Gastroesophageal sphincter (tissue), 4 donors: ENCODE data around the gene ING5. TPM values are rescaled to one million over a fixed set of nuclear protein-coding genes. Genes with fewer than 3 reads are reported as not detected.
"Not testable (repeated sequence)": the region's sequence is repeated elsewhere in the genome, so short reads cannot be mapped to it uniquely, and the experiment has no call there.

Experiments used
- ATAC-seq: fragments of 150-250 bp; one replicate; pipeline ENCODE4 v1.9.1; 2016; ENCODE audit warnings: mild to moderate bottlenecking, moderate library complexity
- H3K27ac ChIP-seq, 4 donors: fragments of 200-600 bp; sonication (generic) in 3 of 4; 1 replicate in 3 of 4; 2 replicates in 1 of 4; pipeline ENCODE4 v1.5.1; 2016 to 2019
- H3K27me3 ChIP-seq: fragments of 200-600 bp; sonication (generic); one replicate; pipeline ENCODE4 v1.5.1; 2019
- H3K36me3 ChIP-seq, 2 donors: fragments of 200-600 bp; sonication (generic); one replicate each; pipeline ENCODE4 v1.5.1; 2019; ENCODE audit warnings: control low read depth in 1 of 2
- H3K4me1 ChIP-seq, 3 donors: fragments of 200-600 bp; sonication (generic); 1 replicate in 2 of 3; 2 replicates in 1 of 3; pipeline ENCODE4 v1.5.1; 2016 to 2019; ENCODE audit warnings: control low read depth in 2 of 3
- H3K4me3 ChIP-seq, 2 donors: fragments of 200-600 bp; sonication (generic); one replicate each; pipeline ENCODE4 v1.5.1; 2019; ENCODE audit warnings: mild to moderate bottlenecking in 1 of 2, moderate library complexity in 1 of 2
- H3K9me3 ChIP-seq, 3 donors: fragments of 200-600 bp; sonication (generic); one replicate each; pipeline ENCODE4 v1.5.1; 2017 to 2019; ENCODE audit warnings: control low read depth in 2 of 3
- CTCF ChIP-seq, 4 experiments: fragments of 200-600 bp in 2 of 4; fragments of 450-650 bp in 2 of 4; sonication (generic) in 1 of 4; IDR thresholded peaks; one replicate each; pipeline ENCODE4 v1.5.1; 2017 to 2019; ENCODE audit warnings: antibody characterized with exemption in 4 of 4, mild to moderate bottlenecking in 2 of 4, moderate library complexity in 2 of 4
- EP300 ChIP-seq: sonication (generic); formaldehyde crosslinking; IDR thresholded peaks from one replicate; pipeline ENCODE4 v1.6.1; 2017; ENCODE audit warnings: antibody characterized with exemption, mild to moderate bottlenecking
- POLR2A ChIP-seq, 2 donors: fragments of 450-650 bp; IDR thresholded peaks; one replicate each; pipeline ENCODE4 v1.6.1; 2017; ENCODE audit warnings: antibody characterized with exemption in 2 of 2, mild to moderate bottlenecking in 2 of 2, moderate library complexity in 1 of 2
- POLR2AphosphoS5 ChIP-seq: sonication (generic); formaldehyde crosslinking; IDR thresholded peaks from one replicate; pipeline ENCODE4 v1.6.1; 2017; ENCODE audit warnings: antibody characterized with exemption
- WGBS, 2 donors: methylation state at CpG; one replicate each; pipeline ENCODE4 v1.1.5; 2018; ENCODE audit warnings: low coverage in 1 of 2; 5-methylcytosine and 5-hydroxymethylcytosine counted together
- total RNA-seq, 4 donors: library from RNA; depleted of rRNA; stranded (reverse); fragments of >200 nt; gene quantifications; one replicate each; pipeline ENCODE4 v1.1.0, GENCODE V29; 2016

Gene ING5
- total RNA-seq, 4 donors from 2014 or later: 18.0 to 46.7 (median 35.5) TPM

DNA sequence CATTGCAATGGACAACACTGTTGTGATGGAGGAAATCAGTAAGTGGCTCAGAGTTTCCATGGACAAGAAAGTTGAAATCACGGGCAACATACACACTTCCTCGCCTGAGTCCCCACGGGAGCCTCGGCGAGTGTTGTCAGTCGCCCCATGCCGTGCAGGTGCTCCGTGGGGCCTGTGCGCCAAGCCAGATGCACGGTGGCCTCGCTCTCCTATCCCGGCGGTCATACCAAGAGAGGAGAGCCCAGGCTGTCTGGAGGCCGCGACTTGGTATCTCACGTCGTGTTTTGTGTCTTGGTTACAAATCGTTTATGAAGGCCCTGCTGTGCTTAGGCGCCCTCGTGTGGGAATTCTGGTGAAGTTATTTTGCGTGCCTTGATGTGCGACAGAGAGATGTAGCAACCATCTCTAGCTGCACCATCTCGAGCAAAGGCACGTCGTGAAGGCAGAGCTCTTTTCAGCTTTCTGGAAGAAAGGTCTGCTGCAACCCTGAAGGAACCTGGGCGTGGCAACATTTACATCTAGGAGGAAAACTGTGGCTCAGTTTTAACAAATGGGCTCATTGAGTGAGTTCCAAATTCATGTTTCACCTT lies 42.6 kb upstream of the ING5 start:
- Histone ChIP-seq H3K4me1 (no peaks in the 10 kb centered on the region), H3K36me3 (peaks cover 0 to 91% of the 10 kb centered on the region in 2 donors), H3K27ac (peak overlapping the region in 2 of 4 donors; percentile 5 to 56), H3K4me3 (no peak overlapping the region), H3K9me3 (no peaks in the 10 kb centered on the region), H3K27me3 (no peaks in the 10 kb centered on the region)
- WGBS, 2 donors: 50 to 52% methylated on average over 1 to 20 of the region's 26 CpGs
- no peak for TF ChIP-seq EP300
- TF ChIP-seq POLR2AphosphoS5: no peak
- peak in 3 of 4 experiments; percentile 60 to 76 (median 69) for TF ChIP-seq CTCF (IDR thresholded peaks at IDR 0.05)
- no peak for TF ChIP-seq POLR2A (IDR thresholded peaks at IDR 0.05)
- ATAC-seq: peak; percentile 64

- Histone ChIP-seq H3K4me1 (no peaks in the 10 kb centered on the region), H3K9me3 (no peaks in the 10 kb centered on the region), H3K27me3 (no peaks in the 10 kb centered on the region), H3K36me3 (peaks cover 0 to 83% of the 10 kb centered on the region in 2 donors), H3K27ac (no peak overlapping the region), H3K4me3 (no peak overlapping the region)
- no peak for ATAC-seq
- no peak for TF ChIP-seq POLR2A (IDR thresholded peaks at IDR 0.05)
- no peak for TF ChIP-seq EP300
- no peak for TF ChIP-seq CTCF (IDR thresholded peaks at IDR 0.05)
- no peak for TF ChIP-seq POLR2AphosphoS5
- 82 to 90% methylated on average over 2 to 5 of the region's 14 CpGs for WGBS, 2 donors
Observed at GRCh38 chr2:241660593-241661213, 41.1 kb upstream of the ING5 start.

- H3K4me1 ChIP-seq, H3K4me3 ChIP-seq, H3K9me3 ChIP-seq, H3K27me3 ChIP-seq, H3K27ac ChIP-seq, ATAC-seq: not testable (repeated sequence)
- 91 to 95% methylated on average over 5 to 11 of the region's 24 CpGs for WGBS, 2 donors
- H3K36me3 ChIP-seq: peaks cover 0 to 78% of the 10 kb centered on the region in 2 donors
Observed at GRCh38 chr2:241662731-241663130, 39.1 kb upstream of the ING5 start.

DNA sequence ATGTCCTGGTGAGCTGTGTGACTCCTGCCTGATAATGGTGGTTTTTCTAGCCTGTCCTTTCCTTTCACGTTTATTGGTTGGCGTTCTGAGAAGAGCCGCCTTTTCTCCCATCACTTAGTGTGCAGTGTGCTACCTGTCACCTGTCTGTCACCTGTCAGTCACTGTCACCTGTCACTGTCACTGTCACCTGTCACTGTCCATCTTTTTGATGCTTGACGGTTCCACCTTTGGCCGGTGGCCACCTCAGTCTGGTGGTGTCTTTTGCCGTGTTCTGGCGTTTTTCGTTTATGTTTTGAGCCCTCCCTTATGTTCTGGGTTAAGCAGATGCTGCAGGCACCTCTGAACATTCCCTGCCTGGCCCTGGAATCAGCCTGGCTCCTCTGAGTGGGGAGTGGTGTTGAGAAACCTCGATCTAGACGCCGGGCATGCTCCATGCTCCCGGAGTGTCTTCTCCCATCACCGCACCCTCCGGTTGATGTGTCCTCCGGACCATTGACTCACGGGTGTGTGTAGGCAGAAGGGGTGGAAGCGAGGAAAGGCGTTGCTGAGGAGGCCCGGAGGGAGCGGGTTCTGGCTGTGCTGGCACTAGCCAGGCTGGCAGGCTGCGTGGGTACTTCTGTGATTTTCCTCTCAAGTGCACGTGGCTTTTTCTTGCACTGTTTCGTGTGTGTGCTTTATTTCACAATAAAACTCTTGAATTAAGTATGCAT lies 36.0 kb upstream of the ING5 start:
- WGBS, 2 donors: 81 to 82% methylated on average over 17 to 18 of the region's 23 CpGs
- Histone ChIP-seq H3K27ac (no peak overlapping the region), H3K36me3 (peaks cover 0 to 78% of the 10 kb centered on the region in 2 donors), H3K4me3 (no peak overlapping the region), H3K9me3 (no peaks in the 10 kb centered on the region), H3K4me1 (no peaks in the 10 kb centered on the region), H3K27me3 (no peaks in the 10 kb centered on the region)
- no peak for TF ChIP-seq POLR2A (IDR thresholded peaks at IDR 0.05)
- no peak for ATAC-seq

- Histone ChIP-seq H3K4me1 (no peaks in the 10 kb centered on the region), H3K9me3 (no peaks in the 10 kb centered on the region), H3K27me3 (no peaks in the 10 kb centered on the region), H3K27ac (no peak overlapping the region), H3K36me3 (peaks cover 0 to 78% of the 10 kb centered on the region in 2 donors), H3K4me3 (no peak overlapping the region)
- WGBS, 2 donors: no CpG with 5 or more reads among the region's 42 CpGs
- TF ChIP-seq POLR2AphosphoS5: no peak
- TF ChIP-seq POLR2A (IDR thresholded peaks at IDR 0.05): no peak
- TF ChIP-seq EP300: no peak
- TF ChIP-seq CTCF (IDR thresholded peaks at IDR 0.05): no peak
- ATAC-seq: no peak
Observed at GRCh38 chr2:241666627-241667400, 35.0 kb upstream of the ING5 start.
